GM18867 (cell line): ENCODE data around the gene CD44.
A peak's percentile ranks its signal among the peaks of the same experiment; 100 is the strongest.

ENCODE experiments used
- ATAC-seq: cut with Tn5 transposase; IDR thresholded peaks from one replicate; pipeline ENCODE4 v1.9.1; 2021; ENCODE audit warnings: mild to moderate bottlenecking, moderate library complexity; ENCODE audit not compliant: unreplicated experiment

The CD44 gene

GRCh38 chr11:35136311-35136710, 2.7 kb upstream of the CD44 start:
- ATAC-seq: no peak

DNA sequence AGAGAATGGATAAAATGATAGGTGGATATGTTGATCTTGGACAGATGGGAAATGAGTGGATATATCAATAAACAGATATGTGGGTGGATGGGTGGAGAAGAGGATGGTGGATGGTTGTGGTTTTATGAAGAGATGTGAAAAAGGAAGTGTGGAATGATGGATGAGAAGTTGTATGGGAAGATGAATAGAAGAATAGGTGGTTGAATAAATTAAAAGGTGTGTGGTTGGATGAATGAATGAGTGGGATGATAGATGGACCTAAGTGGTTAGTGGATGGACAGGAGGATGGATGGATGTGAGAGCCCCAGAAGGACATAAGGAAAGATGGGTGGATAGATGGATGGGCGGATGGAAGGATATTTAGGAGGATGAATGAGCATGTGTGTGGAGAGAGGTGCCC, 913 bp upstream of the CD44 start:
- ATAC-seq: no peak

- no peak for ATAC-seq
Measured at GRCh38 chr11:35138606-35138942, 397 bp upstream of the CD44 start.

- no peak for ATAC-seq
Measured at GRCh38 chr11:35139722-35140282, 831 bp downstream of the CD44 start.

- no peak for ATAC-seq
Measured at GRCh38 chr11:35141071-35141470, 2.1 kb downstream of the CD44 start.

- no peak for ATAC-seq
Measured at GRCh38 chr11:35141571-35141971, 2.6 kb downstream of the CD44 start.

DNA sequence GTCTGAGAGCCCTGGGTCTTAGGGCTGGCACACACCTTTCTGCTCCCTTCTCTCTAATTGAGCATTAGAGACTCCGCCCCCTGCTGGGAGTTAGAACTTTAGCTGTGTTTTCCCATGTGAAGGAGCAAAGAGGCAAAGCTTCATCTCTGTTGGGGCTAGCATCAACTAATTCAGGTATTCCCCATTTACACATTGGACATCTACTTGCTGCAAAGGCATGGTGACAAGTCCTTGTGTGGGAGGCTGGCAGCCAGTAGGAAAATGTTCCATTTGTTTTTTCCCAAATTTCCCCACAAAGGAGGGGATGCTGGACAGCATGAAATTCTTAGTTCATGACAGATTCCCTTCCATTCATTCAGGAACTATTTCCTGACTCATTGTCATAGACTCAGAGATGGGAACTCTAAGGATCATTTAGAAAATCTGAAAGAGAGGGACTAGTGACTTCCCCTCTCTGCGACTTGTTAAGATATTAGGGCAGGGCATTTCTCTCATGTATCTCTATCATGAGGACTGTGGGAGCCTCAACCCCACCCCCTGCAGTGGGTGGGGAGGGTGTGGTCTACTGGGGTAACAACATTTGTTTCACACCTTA, 3.6 kb downstream of the CD44 start:
- no peak for ATAC-seq

GRCh38 chr11:35143297-35144135, 4.5 kb downstream of the CD44 start:
- no peak for ATAC-seq

DNA sequence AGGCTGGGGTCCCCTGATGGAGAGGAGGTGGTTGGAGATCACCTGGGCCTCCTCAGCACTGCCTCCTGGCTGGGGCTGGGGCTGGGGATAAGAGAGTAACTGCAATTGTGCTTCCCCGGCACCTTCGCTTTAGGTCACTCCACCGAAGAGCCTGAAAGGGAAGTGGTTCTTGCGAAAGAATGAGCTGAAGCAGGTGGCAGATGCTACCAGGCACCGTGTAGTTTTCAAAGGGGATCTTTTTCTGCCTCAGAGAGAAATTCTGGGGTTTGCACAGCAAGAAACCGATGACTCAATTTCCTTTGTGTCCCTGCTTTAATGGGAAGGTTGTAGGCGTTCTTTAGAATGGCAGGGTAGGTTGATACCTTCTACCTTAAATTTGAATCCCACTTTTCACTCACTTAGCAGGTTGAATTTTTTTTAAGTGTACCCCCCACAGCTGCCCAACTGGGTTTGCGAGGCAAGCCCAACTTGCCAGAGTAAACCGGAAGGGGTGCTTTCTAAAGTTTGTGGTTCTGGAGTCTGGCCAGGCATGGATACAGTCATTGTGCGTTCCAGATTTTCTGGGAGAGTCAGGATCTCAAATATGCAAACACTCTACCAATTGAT, 5.3 kb downstream of the CD44 start:
- peak; percentile 52 for ATAC-seq

- no peak for ATAC-seq
Measured at GRCh38 chr11:35144806-35145205, 5.8 kb downstream of the CD44 start.

DNA sequence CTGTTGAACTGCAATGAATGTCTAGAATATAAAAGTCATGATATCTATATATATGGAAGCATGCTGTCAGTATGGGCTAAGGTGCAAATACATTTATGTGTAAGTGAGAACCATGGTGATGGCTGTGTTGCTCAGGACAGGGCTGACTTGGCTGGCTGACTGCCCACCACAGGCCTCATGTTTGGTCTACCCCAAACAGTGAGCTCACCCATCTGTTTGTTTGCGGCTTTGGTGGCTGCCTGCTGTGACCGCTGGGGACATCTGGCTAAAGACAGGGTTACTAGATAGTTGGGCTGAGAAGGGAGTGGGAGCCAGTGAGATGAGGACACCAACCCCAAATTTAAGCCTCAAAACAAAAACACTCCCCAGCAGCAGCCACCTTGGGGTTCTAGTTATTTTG, 6.3 kb downstream of the CD44 start:
- ATAC-seq: peak; percentile 66

GRCh38 chr11:35146074-35146521, 7.1 kb downstream of the CD44 start:
- peak; percentile 35 for ATAC-seq

- no peak for ATAC-seq
Measured at GRCh38 chr11:35146711-35147110, 7.7 kb downstream of the CD44 start.

DNA sequence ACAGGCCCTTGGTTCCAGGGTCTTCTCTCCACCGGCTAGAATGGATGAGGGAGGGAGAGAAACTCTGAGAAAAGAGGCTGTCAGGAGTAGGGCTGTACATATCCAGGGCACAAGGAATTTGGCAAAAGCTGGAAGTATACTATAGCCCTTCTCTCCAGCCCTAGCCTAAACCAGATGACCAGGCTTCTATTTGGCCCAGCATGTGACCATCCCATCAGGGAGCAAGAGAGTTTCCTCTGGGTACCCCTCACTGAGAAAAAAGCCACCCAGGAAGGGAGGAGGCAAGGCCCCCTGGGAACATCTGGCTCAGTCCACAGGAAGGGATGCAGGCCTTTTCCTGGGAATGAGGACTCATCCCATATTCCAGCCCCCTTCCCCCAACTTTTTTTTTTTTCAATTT, 8.3 kb downstream of the CD44 start:
- no peak for ATAC-seq

GRCh38 chr11:35148163-35148837, 9.3 kb downstream of the CD44 start:
- ATAC-seq: no peak

- ATAC-seq: no peak
Measured at GRCh38 chr11:35150454-35150853, 11.5 kb downstream of the CD44 start.

DNA sequence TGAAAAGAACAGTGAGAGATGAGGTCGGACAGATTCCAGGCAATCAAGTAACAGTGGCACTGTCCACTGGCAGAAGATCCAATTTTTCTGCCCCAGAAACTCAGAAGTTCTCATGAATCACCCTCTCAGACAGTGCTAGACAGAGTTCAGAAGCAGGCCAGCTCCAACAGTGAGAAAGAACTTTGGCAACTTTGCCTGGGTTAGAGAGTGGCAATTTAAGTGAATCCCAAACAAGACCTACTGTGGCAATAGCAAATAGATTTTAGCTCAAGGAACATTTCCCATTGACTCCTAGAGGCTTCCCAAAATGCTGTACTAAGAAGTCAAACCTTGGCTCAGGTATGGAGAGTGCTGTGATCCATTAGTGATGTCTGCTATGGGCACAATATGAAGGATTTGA, 12.3 kb downstream of the CD44 start:
- ATAC-seq: no peak

DNA sequence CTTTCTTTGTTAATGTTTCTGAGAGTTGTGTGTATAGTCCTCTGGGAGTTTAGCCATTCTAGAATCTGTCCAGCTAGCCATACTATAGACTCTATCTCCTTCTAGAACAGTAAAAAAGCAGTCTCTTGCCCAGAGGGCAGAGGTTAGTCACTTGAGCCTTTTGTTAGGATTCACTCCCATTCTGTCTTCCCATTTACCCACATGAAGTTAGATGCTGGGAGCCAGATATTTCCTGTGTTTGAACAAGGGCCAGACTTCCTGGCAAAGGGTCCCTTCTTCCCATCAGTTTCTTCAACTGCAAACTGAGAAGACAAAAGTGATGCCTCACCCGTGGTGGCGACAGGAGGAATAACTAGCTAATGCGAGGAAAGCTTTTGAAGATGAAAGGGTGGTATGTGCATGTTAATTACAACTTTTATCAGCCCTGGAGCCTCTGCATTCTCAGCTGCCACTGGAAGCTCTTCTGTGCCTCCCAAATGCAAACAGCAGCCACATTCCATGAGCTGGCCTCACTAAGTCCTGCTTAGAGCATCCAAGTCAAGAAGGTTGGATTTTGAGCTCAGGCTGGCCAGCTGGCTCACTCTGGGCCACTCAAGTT, 12.8 kb downstream of the CD44 start:
- no peak for ATAC-seq

GRCh38 chr11:35152575-35152974, 13.6 kb downstream of the CD44 start:
- ATAC-seq: no peak

- ATAC-seq: no peak
Measured at GRCh38 chr11:35153280-35153679, 14.3 kb downstream of the CD44 start.

GRCh38 chr11:35154952-35155351, 16.0 kb downstream of the CD44 start:
- no peak for ATAC-seq
